G401.6 (cell line): Measurements from ENCODE around the gene AFF2.
"Not testable (repeated sequence)": the region's sequence is repeated elsewhere in the genome, so short reads cannot be mapped to it uniquely, and the experiment has no call there.

Experiments used
- FAIRE-seq: peaks from 2 replicates; lab custom pipeline; 2012; peaks lifted over from hg19 to GRCh38; lab: Jason Lieb, UNC

AFF2 gene

GRCh38 chrX:148643460-148643859, 143.0 kb downstream of the AFF2 start:
- no peak for FAIRE-seq

GRCh38 chrX:148647651-148648050, 147.2 kb downstream of the AFF2 start:
- FAIRE-seq = no peak

GRCh38 chrX:148649145-148649795, 148.9 kb downstream of the AFF2 start:
- FAIRE-seq = no peak

- FAIRE-seq = no peak
Observed at GRCh38 chrX:148658115-148658730, 157.8 kb downstream of the AFF2 start.

GRCh38 chrX:148659481-148659880, 159.1 kb downstream of the AFF2 start:
- FAIRE-seq = no peak

GRCh38 chrX:148661035-148661434, 160.6 kb downstream of the AFF2 start:
- FAIRE-seq = no peak

- FAIRE-seq = no peak
Observed at GRCh38 chrX:148662014-148662413, 161.6 kb downstream of the AFF2 start.

GRCh38 chrX:148664171-148664570, 163.8 kb downstream of the AFF2 start:
- FAIRE-seq = no peak

GRCh38 chrX:148664995-148665394, 164.6 kb downstream of the AFF2 start:
- no peak for FAIRE-seq

- FAIRE-seq = not testable (repeated sequence)
Observed at GRCh38 chrX:148669175-148669574, 168.8 kb downstream of the AFF2 start.

- no peak for FAIRE-seq
Observed at GRCh38 chrX:148670277-148670676, 169.9 kb downstream of the AFF2 start.

GRCh38 chrX:148672517-148672916, 172.1 kb downstream of the AFF2 start:
- FAIRE-seq = no peak

GRCh38 chrX:148681605-148682004, 181.2 kb downstream of the AFF2 start:
- no peak for FAIRE-seq

- no peak for FAIRE-seq
Observed at GRCh38 chrX:148682206-148682605, 181.8 kb downstream of the AFF2 start.

- FAIRE-seq = no peak
Observed at GRCh38 chrX:148691456-148691855, 191.0 kb downstream of the AFF2 start.

- no peak for FAIRE-seq
Observed at GRCh38 chrX:148695255-148695654, 194.8 kb downstream of the AFF2 start.

- no peak for FAIRE-seq
Observed at GRCh38 chrX:148698221-148698620, 197.8 kb downstream of the AFF2 start.

- no peak for FAIRE-seq
Observed at GRCh38 chrX:148700021-148700420, 199.6 kb downstream of the AFF2 start.

GRCh38 chrX:148713981-148714380, 213.6 kb downstream of the AFF2 start:
- FAIRE-seq = no peak

- no peak for FAIRE-seq
Observed at GRCh38 chrX:148715361-148715760, 214.9 kb downstream of the AFF2 start.

GRCh38 chrX:148722966-148723365, 222.5 kb downstream of the AFF2 start:
- no peak for FAIRE-seq

- no peak for FAIRE-seq
Observed at GRCh38 chrX:148723551-148723950, 223.1 kb downstream of the AFF2 start.

GRCh38 chrX:148728901-148729300, 228.5 kb downstream of the AFF2 start:
- FAIRE-seq = no peak

GRCh38 chrX:148732743-148733142, 232.3 kb downstream of the AFF2 start:
- FAIRE-seq = no peak
